Measurements from ENCODE around the gene C14orf119.

The C14orf119 gene

DNA sequence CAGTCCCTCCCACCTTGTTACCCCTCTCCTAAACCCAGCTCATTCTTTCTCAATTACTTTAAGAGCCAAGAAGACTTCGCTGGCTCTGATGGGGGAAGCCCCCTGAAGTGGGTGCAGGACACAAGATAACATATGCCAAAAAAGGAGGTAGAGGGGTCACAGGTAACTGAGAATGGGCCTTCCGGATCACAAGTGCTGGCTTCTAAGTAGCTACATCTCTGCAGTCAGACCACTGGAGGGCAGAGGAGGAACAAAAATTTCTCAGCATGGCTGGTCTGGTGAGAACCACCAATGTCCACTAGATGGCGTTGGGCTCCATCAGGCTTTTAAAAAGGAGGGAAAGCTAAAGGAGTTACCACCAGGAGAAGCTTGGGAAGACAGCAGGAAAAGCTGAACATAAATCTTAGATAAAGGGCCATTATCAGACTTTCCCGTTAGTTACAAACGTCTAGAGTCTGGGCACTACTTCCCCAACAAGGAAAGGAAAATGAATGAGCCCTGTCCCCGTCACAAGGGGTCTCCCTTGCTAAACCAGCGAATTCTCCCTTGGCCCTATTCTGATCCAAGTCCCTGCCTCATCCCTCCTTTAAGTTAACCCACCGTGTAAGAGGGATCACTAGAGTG lies 26.4 kb upstream of the C14orf119 start:
- H3K36me3 Mint-ChIP-seq: peaks cover 35 to 52% of the 10 kb centered on the region in 2 donors
- peaks cover 32 to 35% of the 10 kb centered on the region in 2 donors for H3K4me1 Mint-ChIP-seq
- H3K27me3 Mint-ChIP-seq: no peaks in the 10 kb centered on the region
- H3K9me3 Mint-ChIP-seq: no peaks in the 10 kb centered on the region
- ATAC-seq (replicated peaks): peak; percentile 86 to 87
- peak; percentile 67 for DNase-seq
- peak overlapping the region; percentile 41 to 66 for H3K4me3 Mint-ChIP-seq
- H3K27ac Mint-ChIP-seq: peak overlapping the region; percentile 62

GRCh38 chr14:23069413-23069806 lies 25.9 kb upstream of the C14orf119 start:
- no peak overlapping the region for H3K27ac Mint-ChIP-seq
- H3K9me3 Mint-ChIP-seq: no peaks in the 10 kb centered on the region
- DNase-seq (no peak), ATAC-seq (replicated peaks) (peak in 1 of 2 donors; percentile 1)
- peaks cover 30 to 50% of the 10 kb centered on the region in 2 donors for H3K36me3 Mint-ChIP-seq
- no peaks in the 10 kb centered on the region for H3K27me3 Mint-ChIP-seq
- peak overlapping the region in 1 of 2 donors; percentile 12 for H3K4me3 Mint-ChIP-seq
- H3K4me1 Mint-ChIP-seq: peaks cover 32 to 35% of the 10 kb centered on the region in 2 donors

DNA sequence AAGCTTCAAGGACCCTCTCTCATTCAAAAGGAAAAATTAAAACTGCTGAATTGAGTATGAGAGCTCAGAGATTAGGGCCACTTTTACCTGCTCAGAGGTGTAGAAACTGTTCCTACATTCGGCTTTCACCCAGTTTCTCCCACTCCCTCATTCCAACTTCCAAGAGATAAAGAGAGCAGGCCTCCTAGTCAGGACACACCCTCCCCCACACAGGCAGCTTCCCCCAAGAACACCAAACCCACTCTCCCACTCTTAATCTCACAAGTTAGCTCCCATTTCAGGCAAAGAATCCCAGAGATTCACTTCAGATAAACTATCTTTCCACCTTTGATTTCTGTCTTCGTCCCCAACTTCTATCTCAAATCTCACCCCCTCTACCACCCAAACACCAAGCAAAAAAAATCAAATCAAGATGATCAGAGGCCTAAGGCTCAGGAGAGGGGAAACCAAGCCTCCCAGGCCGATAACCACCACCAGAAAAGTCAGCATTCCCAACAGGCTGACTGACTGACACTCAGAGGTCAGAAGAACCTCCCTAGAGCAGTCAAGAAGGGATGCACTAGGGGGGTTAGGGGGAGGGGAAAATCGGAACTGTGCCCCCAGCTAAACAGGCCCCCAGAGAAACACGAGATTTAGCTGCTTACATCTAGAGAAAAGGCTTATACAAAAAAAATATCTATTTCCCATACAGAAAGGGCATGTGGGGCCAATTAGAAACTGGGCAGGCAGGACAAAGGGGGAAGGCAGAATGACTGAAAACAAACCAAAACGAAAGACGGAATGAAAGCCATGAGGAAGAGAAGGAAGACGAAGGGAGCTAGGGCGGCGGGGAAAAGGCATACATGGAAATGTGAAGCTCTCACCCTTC lies 24.8 kb upstream of the C14orf119 start:
- Mint-ChIP-seq H3K9me3 (no peaks in the 10 kb centered on the region), H3K4me3 (peak overlapping the region; percentile 88 to 95), H3K27ac (peak overlapping the region; percentile 84), H3K36me3 (peaks cover 28 to 54% of the 10 kb centered on the region in 2 donors), H3K4me1 (peaks cover 34 to 35% of the 10 kb centered on the region in 2 donors), H3K27me3 (no peaks in the 10 kb centered on the region)
- ATAC-seq (replicated peaks): no peak
- no peak for DNase-seq

GRCh38 chr14:23071244-23071920 lies 23.9 kb upstream of the C14orf119 start:
- H3K4me3 Mint-ChIP-seq: peak overlapping the region; percentile 88 to 95
- peak; percentile 93 to 95 for ATAC-seq (replicated peaks)
- H3K36me3 Mint-ChIP-seq: peaks cover 23 to 49% of the 10 kb centered on the region in 2 donors
- H3K27me3 Mint-ChIP-seq: no peaks in the 10 kb centered on the region
- peaks cover 31 to 35% of the 10 kb centered on the region in 2 donors for H3K4me1 Mint-ChIP-seq
- no peaks in the 10 kb centered on the region for H3K9me3 Mint-ChIP-seq
- H3K27ac Mint-ChIP-seq: peak overlapping the region; percentile 84
- peak; percentile 65 for DNase-seq

GRCh38 chr14:23071921-23072539 lies 23.3 kb upstream of the C14orf119 start:
- DNase-seq: no peak
- Mint-ChIP-seq H3K27me3 (no peaks in the 10 kb centered on the region), H3K4me3 (peak overlapping the region; percentile 88 to 95), H3K9me3 (no peaks in the 10 kb centered on the region), H3K27ac (peak overlapping the region; percentile 84), H3K36me3 (peaks cover 18 to 43% of the 10 kb centered on the region in 2 donors), H3K4me1 (peaks cover 31 to 35% of the 10 kb centered on the region in 2 donors)
- no peak for ATAC-seq (replicated peaks)

DNA sequence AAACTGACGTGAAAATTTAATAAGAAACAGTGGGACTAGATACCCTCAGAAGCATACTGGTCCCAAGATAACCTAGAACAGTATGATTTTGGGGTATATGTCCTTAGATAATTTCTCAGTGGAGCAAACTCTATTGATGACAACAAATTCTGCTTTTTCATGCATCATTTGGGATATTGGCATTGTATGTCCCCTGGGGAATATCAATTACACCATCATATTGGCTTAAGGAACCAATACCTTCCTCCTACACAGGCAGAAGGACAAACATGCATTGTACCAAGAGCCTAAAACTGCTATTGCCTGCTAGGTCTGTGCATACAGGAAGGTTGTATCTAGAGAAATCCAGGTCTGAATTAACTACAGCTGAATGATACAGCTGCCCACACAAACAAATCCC lies 20.4 kb upstream of the C14orf119 start:
- Mint-ChIP-seq H3K36me3 (peaks cover 23 to 50% of the 10 kb centered on the region in 2 donors), H3K9me3 (no peaks in the 10 kb centered on the region), H3K27ac (no peak overlapping the region), H3K4me3 (no peak overlapping the region), H3K27me3 (no peaks in the 10 kb centered on the region), H3K4me1 (peaks cover 26 to 32% of the 10 kb centered on the region in 2 donors)
- DNase-seq (no peak), ATAC-seq (replicated peaks) (no peak)

DNA sequence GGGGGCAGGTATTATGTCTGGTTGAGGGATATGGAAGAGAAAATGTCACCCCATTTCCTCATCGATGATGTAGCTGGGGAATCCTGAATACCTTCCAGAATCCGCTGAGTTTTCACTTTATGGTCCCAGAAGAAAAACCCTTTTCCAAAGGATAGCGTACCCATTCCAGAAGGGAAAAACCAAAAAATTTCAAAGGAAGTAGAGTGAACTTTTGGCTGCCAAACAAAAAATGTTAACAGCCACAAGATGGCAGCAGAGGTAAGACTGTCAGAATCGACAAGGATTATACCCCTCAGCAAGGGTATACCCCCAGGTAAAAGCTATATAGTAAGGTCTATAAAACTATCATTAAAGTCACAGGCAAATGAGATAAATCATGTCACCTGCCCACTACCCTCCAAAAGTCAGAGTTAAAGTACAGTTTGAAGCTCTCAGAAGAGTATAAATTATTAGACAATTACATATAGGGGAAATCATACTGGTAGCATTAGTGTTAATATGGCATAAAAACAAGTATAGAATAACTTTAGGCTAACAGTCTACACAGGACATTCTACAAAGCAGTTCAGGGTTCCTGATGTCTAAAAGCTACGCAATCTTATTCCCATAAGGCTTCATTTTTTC lies 18.4 kb upstream of the C14orf119 start:
- Mint-ChIP-seq H3K27ac (no peak overlapping the region), H3K4me1 (peaks cover 19 to 21% of the 10 kb centered on the region in 2 donors), H3K36me3 (peaks cover 28 to 52% of the 10 kb centered on the region in 2 donors), H3K4me3 (no peak overlapping the region), H3K27me3 (no peaks in the 10 kb centered on the region), H3K9me3 (no peaks in the 10 kb centered on the region)
- DNase-seq (no peak), ATAC-seq (replicated peaks) (peak; percentile 54 to 60)

GRCh38 chr14:23077962-23078361 lies 17.3 kb upstream of the C14orf119 start:
- peak overlapping the region; percentile 22 for H3K27ac Mint-ChIP-seq
- ATAC-seq (replicated peaks) (no peak), DNase-seq (no peak)

GRCh38 chr14:23078692-23079116 lies 16.6 kb upstream of the C14orf119 start:
- H3K4me1 Mint-ChIP-seq: peaks cover 14 to 15% of the 10 kb centered on the region in 2 donors
- peaks cover 24 to 42% of the 10 kb centered on the region in 2 donors for H3K36me3 Mint-ChIP-seq
- DNase-seq (no peak), ATAC-seq (replicated peaks) (peak; percentile 78 to 88)
- no peaks in the 10 kb centered on the region for H3K27me3 Mint-ChIP-seq
- H3K9me3 Mint-ChIP-seq: no peaks in the 10 kb centered on the region
- H3K27ac Mint-ChIP-seq: peak overlapping the region; percentile 80
- H3K4me3 Mint-ChIP-seq: no peak overlapping the region

More at GRCh38 chr14:23077962-23078361, 17.3 kb upstream of the C14orf119 start:
- Mint-ChIP-seq H3K27me3 (no peaks in the 10 kb centered on the region), H3K36me3 (peaks cover 24 to 43% of the 10 kb centered on the region in 2 donors), H3K9me3 (no peaks in the 10 kb centered on the region), H3K4me3 (no peak overlapping the region), H3K4me1 (peaks cover 14 to 15% of the 10 kb centered on the region in 2 donors)

GRCh38 chr14:23079716-23080115 lies 15.6 kb upstream of the C14orf119 start:
- DNase-seq (no peak), ATAC-seq (replicated peaks) (no peak)
- Mint-ChIP-seq H3K27me3 (no peaks in the 10 kb centered on the region), H3K36me3 (peaks cover 24 to 40% of the 10 kb centered on the region in 2 donors), H3K4me3 (no peak overlapping the region), H3K9me3 (no peaks in the 10 kb centered on the region), H3K27ac (peak overlapping the region; percentile 73), H3K4me1 (peaks cover 14 to 15% of the 10 kb centered on the region in 2 donors)

- peaks cover 12 to 16% of the 10 kb centered on the region in 2 donors for H3K4me1 Mint-ChIP-seq
- H3K27me3 Mint-ChIP-seq: no peaks in the 10 kb centered on the region
- no peaks in the 10 kb centered on the region for H3K9me3 Mint-ChIP-seq
- peak overlapping the region; percentile 72 for H3K27ac Mint-ChIP-seq
- DNase-seq: no peak
- H3K4me3 Mint-ChIP-seq: no peak overlapping the region
- H3K36me3 Mint-ChIP-seq: peaks cover 26 to 41% of the 10 kb centered on the region in 2 donors
- no peak for ATAC-seq (replicated peaks)
Measured at GRCh38 chr14:23080474-23080873, 14.8 kb upstream of the C14orf119 start.

DNA sequence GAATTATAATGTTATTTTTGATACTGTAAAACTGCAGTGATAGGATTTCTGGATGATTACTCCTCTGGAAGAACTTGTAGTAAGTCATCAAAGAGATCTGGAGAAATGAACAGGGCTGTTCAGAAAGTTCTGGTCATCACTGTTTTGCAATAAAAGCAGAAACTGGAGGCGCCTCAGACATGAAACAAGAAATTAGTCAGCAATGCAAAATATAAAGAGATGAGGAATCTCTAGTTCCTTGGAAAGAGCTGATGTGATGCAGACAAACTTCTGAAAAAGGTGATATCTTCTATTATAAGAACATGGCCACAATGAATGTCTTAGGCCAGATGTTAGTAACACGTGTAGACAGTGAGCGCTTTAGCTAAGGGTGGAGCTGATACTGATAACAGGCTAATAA lies 9.8 kb upstream of the C14orf119 start:
- no peaks in the 10 kb centered on the region for H3K9me3 Mint-ChIP-seq
- no peak for DNase-seq
- peaks cover 11 to 20% of the 10 kb centered on the region in 2 donors for H3K4me1 Mint-ChIP-seq
- H3K36me3 Mint-ChIP-seq: peaks cover 31 to 49% of the 10 kb centered on the region in 2 donors
- no peaks in the 10 kb centered on the region for H3K27me3 Mint-ChIP-seq
- ATAC-seq (replicated peaks): peak; percentile 41 to 65
- H3K4me3 Mint-ChIP-seq: peak overlapping the region in 1 of 2 donors; percentile 32
- H3K27ac Mint-ChIP-seq: peak overlapping the region; percentile 9

GRCh38 chr14:23086565-23086964 lies 8.7 kb upstream of the C14orf119 start:
- DNase-seq: no peak
- no peak for ATAC-seq (replicated peaks)
- no peak overlapping the region for H3K4me3 Mint-ChIP-seq
- no peak overlapping the region for H3K27ac Mint-ChIP-seq
- peaks cover 10 to 20% of the 10 kb centered on the region in 2 donors for H3K4me1 Mint-ChIP-seq
- H3K9me3 Mint-ChIP-seq: no peaks in the 10 kb centered on the region
- H3K27me3 Mint-ChIP-seq: no peaks in the 10 kb centered on the region
- H3K36me3 Mint-ChIP-seq: peaks cover 26 to 43% of the 10 kb centered on the region in 2 donors

All from stimulated activated naive B cell treated with anti-CD40 and anti-IgM and Interleukin-4, amounts not matched to agents 10 μg/mL and 1 μg/mL and 100 μg/mL, for 72 hours (primary cell).